ENCODE results near the gene VGF.

DNA sequence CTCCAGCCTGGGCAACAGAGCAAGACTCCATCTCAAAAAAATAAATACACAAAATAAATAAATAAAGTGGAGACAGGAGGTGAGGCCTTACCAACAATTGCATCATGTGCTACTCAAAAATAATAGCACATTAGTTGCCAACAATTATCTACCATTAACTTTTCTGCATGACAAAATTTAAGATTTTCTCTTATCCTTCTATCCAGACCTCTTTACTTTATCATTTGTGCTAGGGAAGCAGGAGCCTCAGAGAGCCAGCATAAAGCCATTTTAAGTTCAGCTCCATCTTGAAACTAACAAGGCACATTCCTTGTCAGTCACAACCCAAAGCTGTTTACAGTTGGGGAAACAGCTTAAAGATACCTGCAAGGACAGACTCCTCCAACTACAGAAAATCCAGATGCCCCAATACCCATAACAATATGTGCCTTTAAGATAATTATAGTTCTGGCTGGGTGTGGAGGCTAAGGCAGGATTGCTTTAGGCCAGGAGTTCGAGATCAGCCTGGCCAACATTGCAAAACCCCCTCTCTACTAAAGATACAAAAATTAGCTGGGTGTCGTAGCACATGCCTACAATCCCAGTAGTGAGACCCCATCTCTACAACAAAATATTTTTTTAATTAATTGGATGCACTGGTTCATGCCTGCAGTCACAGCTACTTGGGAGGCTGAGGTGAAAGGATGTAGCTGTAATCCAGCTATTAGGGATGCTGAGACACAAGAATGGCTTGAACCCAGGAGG, 13.3 kb downstream of the VGF start:
- no peak for TF ChIP-seq POLR2AphosphoS5 (IDR thresholded peaks at IDR 0.05; ENCODE audit: borderline replicate concordance, low read depth, low read length)
- TF ChIP-seq EZH2 (IDR thresholded peaks at IDR 0.05), result no peak

Data from SK-N-MC (cell line).